Cardiac fibroblast (primary cell): Measurements from ENCODE around the gene GOLGA8B.
"Not testable (repeated sequence)": the region's sequence is repeated elsewhere in the genome, so short reads cannot be mapped to it uniquely, and the experiment has no call there.

ENCODE experiments used
- DNase-seq, 2 donors: peaks; one replicate each; pipeline versions ENCODE4 v3.0.0 to v3.0.0-alpha.2; 2010; ENCODE audit warnings: low read depth in 2 of 2
- H3K4me3 ChIP-seq, 2 donors: replicated peaks in 1 of 2; 1 replicate in 1 of 2; 2 replicates in 1 of 2; pipeline ENCODE4 v1.5.1; 2011; ENCODE audit warnings: low read depth in 2 of 2, low read length in 2 of 2, mild to moderate bottlenecking in 2 of 2, moderate library complexity in 1 of 2

Gene GOLGA8B

GRCh38 chr15:34567174-34567573 is 16.3 kb downstream of the GOLGA8B start:
- not testable (repeated sequence) for DNase-seq, H3K4me3 ChIP-seq

- H3K4me3 ChIP-seq, DNase-seq: not testable (repeated sequence)
Observed at GRCh38 chr15:34564711-34565110, 18.7 kb downstream of the GOLGA8B start.

GRCh38 chr15:34560814-34561213 is 22.6 kb downstream of the GOLGA8B start:
- H3K4me3 ChIP-seq, DNase-seq: not testable (repeated sequence)

- DNase-seq, H3K4me3 ChIP-seq: not testable (repeated sequence)
Observed at GRCh38 chr15:34559764-34560163, 23.7 kb downstream of the GOLGA8B start.

- not testable (repeated sequence) for H3K4me3 ChIP-seq, DNase-seq
Observed at GRCh38 chr15:34555162-34555561, 28.3 kb downstream of the GOLGA8B start.

- not testable (repeated sequence) for DNase-seq, H3K4me3 ChIP-seq
Observed at GRCh38 chr15:34554716-34555115, 28.7 kb downstream of the GOLGA8B start.

- not testable (repeated sequence) for DNase-seq, H3K4me3 ChIP-seq
Observed at GRCh38 chr15:34554126-34554525, 29.3 kb downstream of the GOLGA8B start.

GRCh38 chr15:34550129-34550528 is 33.3 kb downstream of the GOLGA8B start:
- not testable (repeated sequence) for H3K4me3 ChIP-seq, DNase-seq

GRCh38 chr15:34549381-34549809 is 34.1 kb downstream of the GOLGA8B start:
- H3K4me3 ChIP-seq = not testable (repeated sequence)

GRCh38 chr15:34543860-34544649 is 39.4 kb downstream of the GOLGA8B start:
- H3K4me3 ChIP-seq, DNase-seq: not testable (repeated sequence)

More at GRCh38 chr15:34549381-34549809, 34.1 kb downstream of the GOLGA8B start:
- not testable (repeated sequence) for DNase-seq

GRCh38 chr15:34535857-34536256 is 47.6 kb downstream of the GOLGA8B start:
- not testable (repeated sequence) for H3K4me3 ChIP-seq, DNase-seq
